Measurements from ENCODE around the gene TNFSF15. TPM values are rescaled to one million over a fixed set of nuclear protein-coding genes. Genes with fewer than 3 reads are reported as not detected.

Gene TNFSF15
- total and polyA plus RNA-seq, 2 donors (not counting 3 experiments of a cell fraction or from before 2014, with no cell fraction given): 8.4 to 14.3 TPM

- no TSS peak for BruUV-seq (replicated peaks)
These were observed 48.9 kb downstream of the TNFSF15 start for GRCh38 chr9:114756920-114757319.

More at GRCh38 chr9:114756920-114757319, 48.9 kb downstream of the TNFSF15 start:
- no peaks in the 10 kb centered on the region for H3K9me3 ChIP-seq (replicated peaks; ENCODE audit: control insufficient read depth, insufficient read depth, low read length)
- H4K20me1 ChIP-seq (replicated peaks; ENCODE audit: control insufficient read depth, extremely low read depth, insufficient read depth, low read length): no peaks in the 10 kb centered on the region
- H3K36me3 ChIP-seq (ENCODE audit: control insufficient read depth in 2 of 2, extremely low read depth in 1 of 2, insufficient read depth in 2 of 2, low read length in 2 of 2): no peaks in the 10 kb centered on the region
- no peak for DNase-seq (ENCODE audit: low read depth, low spot score)
- TF ChIP-seq CTCF (IDR thresholded peaks at IDR 0.05; ENCODE audit: extremely low read depth in 1 of 2, insufficient read depth in 1 of 2, low read depth in 1 of 2, low read length in 2 of 2) (no peak), POLR2A (IDR thresholded peaks at IDR 0.05; ENCODE audit: low read depth, low read length) (no peak), JUN (IDR thresholded peaks at IDR 0.05; ENCODE audit: borderline replicate concordance, insufficient read depth, insufficient read length, low read depth) (no peak), POLR2AphosphoS5 (IDR thresholded peaks at IDR 0.05; ENCODE audit: insufficient read depth, low read depth, low read length) (no peak), MAX (IDR thresholded peaks at IDR 0.05; ENCODE audit: insufficient read depth, insufficient read length) (no peak), MYC (IDR thresholded peaks at IDR 0.05; ENCODE audit: low read depth, low read length) (no peak), EZH2 (IDR thresholded peaks at IDR 0.05; ENCODE audit: borderline replicate concordance, low read depth, low read length, severe bottlenecking) (no peak), FOS (IDR thresholded peaks at IDR 0.05; ENCODE audit: borderline replicate concordance, insufficient read depth, low read length) (no peak), GATA2 (IDR thresholded peaks at IDR 0.05; ENCODE audit: insufficient read depth, insufficient read length, low read depth, low read length) (no peak)
- ChIA-PET POLR2A (no interaction called here), CTCF (no interaction called here)
- H3K27ac ChIP-seq (ENCODE audit: insufficient read depth, low read depth, low read length): no peak overlapping the region
- no peaks in the 10 kb centered on the region for H3K4me1 ChIP-seq (ENCODE audit: control insufficient read depth, extremely low read depth, insufficient read depth, low read length)
- H3K4me3 ChIP-seq (replicated peaks in 1 of 3; ENCODE audit: insufficient read depth in 1 of 3, low read depth in 1 of 3, low read length in 3 of 3): no peak overlapping the region
- H2AFZ ChIP-seq (ENCODE audit: low read depth, low read length): no peak overlapping the region
- H3K79me2 ChIP-seq (ENCODE audit: control insufficient read depth, insufficient read depth, low read length): no peaks in the 10 kb centered on the region
- H3K9me1 ChIP-seq (replicated peaks; ENCODE audit: control insufficient read depth, extremely low read depth, insufficient read depth, low read length): no peaks in the 10 kb centered on the region
- H3K9ac ChIP-seq (replicated peaks; ENCODE audit: extremely low read depth, insufficient read depth, low read length): no peak overlapping the region
- no peak for FAIRE-seq
- H3K4me2 ChIP-seq (ENCODE audit: insufficient read depth, low read length): no peak overlapping the region
- peaks cover 0 to 3% of the 10 kb centered on the region in 2 experiments for H3K27me3 ChIP-seq (ENCODE audit: control insufficient read depth in 2 of 2, insufficient read depth in 2 of 2, low read length in 2 of 2)
- intact Hi-C loops (cut with micrococcal nuclease): no loop called here
- dilution Hi-C loops (cut with MboI; ENCODE audit: extremely low pct_ligation_motif_present, low sequenced_read_pairs): no loop called here
